Smooth muscle cell (in vitro differentiated cells): ENCODE data around the gene CAPN7. TPM values are rescaled to one million over a fixed set of nuclear protein-coding genes. Genes with fewer than 3 reads are reported as not detected.

Experiments used
- DNase-seq: peaks from one replicate; lab custom pipeline; 2025; ENCODE audit not compliant: unreplicated experiment; lab: John Stamatoyannopoulos, UW
- H2AFZ ChIP-seq: fragments of 200-600 bp; sonication (generic); 2 replicates; pipeline ENCODE4 v1.6.0; 2016; ENCODE audit warnings: antibody characterized with exemption, low read depth, mild to moderate bottlenecking
- H3F3A ChIP-seq: fragments of 200-600 bp; sonication (generic); 2 replicates; pipeline ENCODE4 v1.6.0; 2017; ENCODE audit warnings: antibody characterized with exemption, low read depth
- H3K27ac ChIP-seq: fragments of 200-600 bp; sonication (generic); 2 replicates; pipeline ENCODE4 v1.5.1; 2016; ENCODE audit warnings: low read depth, mild to moderate bottlenecking
- H3K27me3 ChIP-seq: fragments of 200-600 bp; sonication (generic); 2 replicates; pipeline ENCODE4 v1.6.1; 2016; ENCODE audit warnings: low read depth, mild to moderate bottlenecking
- H3K36me3 ChIP-seq: fragments of 200-600 bp; sonication (generic); 2 replicates; pipeline ENCODE4 v1.5.1; 2016; ENCODE audit warnings: low read depth
- H3K4me1 ChIP-seq: fragments of 200-600 bp; sonication (generic); 2 replicates; pipeline ENCODE4 v1.5.1; 2016; ENCODE audit warnings: low read depth
- H3K4me2 ChIP-seq: fragments of 200-600 bp; sonication (generic); 2 replicates; pipeline ENCODE4 v1.6.0; 2016; ENCODE audit warnings: mild to moderate bottlenecking
- H3K4me3 ChIP-seq: fragments of 200-600 bp; sonication (generic); 2 replicates; pipeline ENCODE4 v1.5.1; 2016; ENCODE audit warnings: mild to moderate bottlenecking
- H3K79me2 ChIP-seq: fragments of 200-600 bp; sonication (generic); 2 replicates; pipeline ENCODE4 v1.6.0; 2016; ENCODE audit warnings: low read depth, mild to moderate bottlenecking
- H3K9ac ChIP-seq: fragments of 200-600 bp; sonication (generic); 2 replicates; pipeline ENCODE4 v1.6.0; 2016; ENCODE audit warnings: low read depth
- H3K9me3 ChIP-seq: fragments of 200-600 bp; sonication (generic); replicated peaks from 2 replicates; pipeline ENCODE4 v1.5.1; 2016; ENCODE audit warnings: low read depth
- H4K20me1 ChIP-seq: fragments of 200-600 bp; sonication (generic); 2 replicates; pipeline ENCODE4 v1.6.0; 2016; ENCODE audit warnings: low read depth
- CTCF ChIP-seq: fragments of 200-600 bp; sonication (generic); IDR thresholded peaks from 2 replicates; pipeline ENCODE4 v1.5.1; 2017; ENCODE audit warnings: borderline replicate concordance, mild to moderate bottlenecking, antibody characterized with exemption; ENCODE audit not compliant: insufficient read depth, poor library complexity, severe bottlenecking
- WGBS: methylation state at CpG from one replicate; pipeline ENCODE4 v1.1.7; 2016; ENCODE audit warnings: low lambda C conversion rate; 5-methylcytosine and 5-hydroxymethylcytosine counted together
- polyA plus RNA-seq: library from polyadenylated mRNA; unstranded; fragments of >200 nt; fragmentation: Nextera tagmentation; extraction: Ambion mirVana; gene quantifications from 2 replicates; pipeline ENCODE4 v1.2.1, GENCODE V29; 2016
- total RNA-seq: library from RNA; depleted of rRNA; stranded (reverse); fragments of >200 nt; gene quantifications from 2 replicates; pipeline ENCODE4 v1.2.3, GENCODE V29; 2014

CAPN7 gene
- total and polyA plus RNA-seq, 2 experiments from 2014 or later = 20.5 to 38.7 TPM

GRCh38 chr3:15199493-15200105, 6.4 kb upstream of the CAPN7 start:
- H3K4me1 ChIP-seq = no peaks in the 10 kb centered on the region
- no peaks in the 10 kb centered on the region for H3K79me2 ChIP-seq
- no peak overlapping the region for H3K9ac ChIP-seq
- no peak overlapping the region for H3K4me3 ChIP-seq
- H3K27ac ChIP-seq = no peak overlapping the region
- H3K27me3 ChIP-seq = peaks cover 3% of the 10 kb centered on the region
- no peak overlapping the region for H3K4me2 ChIP-seq
- WGBS = 91% methylated on average over 10 of the region's 10 CpGs
- peaks cover 4% of the 10 kb centered on the region for H3F3A ChIP-seq
- H3K36me3 ChIP-seq = no peaks in the 10 kb centered on the region
- no peak for TF ChIP-seq CTCF
- H2AFZ ChIP-seq = no peak overlapping the region
- DNase-seq = no peak
- H3K9me3 ChIP-seq = no peaks in the 10 kb centered on the region
- no peaks in the 10 kb centered on the region for H4K20me1 ChIP-seq

GRCh38 chr3:15204005-15204404, 2.0 kb upstream of the CAPN7 start:
- no peaks in the 10 kb centered on the region for H3K36me3 ChIP-seq
- H3K4me1 ChIP-seq = peaks cover 8% of the 10 kb centered on the region
- no peak overlapping the region for H3K27ac ChIP-seq
- DNase-seq = no peak
- WGBS = 45% methylated on average over 3 of the region's 3 CpGs
- no peak for TF ChIP-seq CTCF
- no peak overlapping the region for H3K4me2 ChIP-seq
- H3K27me3 ChIP-seq = no peaks in the 10 kb centered on the region
- no peaks in the 10 kb centered on the region for H3K9me3 ChIP-seq
- peaks cover 28% of the 10 kb centered on the region for H3K79me2 ChIP-seq
- H2AFZ ChIP-seq = no peak overlapping the region
- no peak overlapping the region for H3K4me3 ChIP-seq
- H4K20me1 ChIP-seq = peaks cover 24% of the 10 kb centered on the region
- H3K9ac ChIP-seq = no peak overlapping the region
- peaks cover 12% of the 10 kb centered on the region for H3F3A ChIP-seq

GRCh38 chr3:15205482-15205933, 538 bp upstream of the CAPN7 start:
- Histone ChIP-seq H3K79me2 (peaks cover 43% of the 10 kb centered on the region), H3K4me2 (peak overlapping the region; percentile 98), H3K36me3 (no peaks in the 10 kb centered on the region), H3K27ac (peak overlapping the region; percentile 69), H3F3A (peaks cover 12% of the 10 kb centered on the region), H3K9me3 (no peaks in the 10 kb centered on the region), H3K9ac (peak overlapping the region; percentile 70), H2AFZ (peak overlapping the region; percentile 93), H4K20me1 (peaks cover 39% of the 10 kb centered on the region), H3K27me3 (no peaks in the 10 kb centered on the region), H3K4me3 (peak overlapping the region; percentile 97), H3K4me1 (peaks cover 8% of the 10 kb centered on the region)
- DNase-seq = no peak
- WGBS = 7% methylated on average over 3 of the region's 3 CpGs
- no peak for TF ChIP-seq CTCF
